ENCODE results near the gene ZBTB20.

- no peak for TF ChIP-seq CTCF (IDR thresholded peaks at IDR 0.05)
- no peak for TF ChIP-seq POLR2AphosphoS5 (IDR thresholded peaks at IDR 0.05)
- no peak for TF ChIP-seq EP300 (IDR thresholded peaks at IDR 0.05)
Observed at GRCh38 chr3:114796796-114797195, 350.3 kb downstream of the ZBTB20 start.

All from stomach (tissue), 4 donors.